Measurements from ENCODE around the gene TMEM132C.

Gene TMEM132C

DNA sequence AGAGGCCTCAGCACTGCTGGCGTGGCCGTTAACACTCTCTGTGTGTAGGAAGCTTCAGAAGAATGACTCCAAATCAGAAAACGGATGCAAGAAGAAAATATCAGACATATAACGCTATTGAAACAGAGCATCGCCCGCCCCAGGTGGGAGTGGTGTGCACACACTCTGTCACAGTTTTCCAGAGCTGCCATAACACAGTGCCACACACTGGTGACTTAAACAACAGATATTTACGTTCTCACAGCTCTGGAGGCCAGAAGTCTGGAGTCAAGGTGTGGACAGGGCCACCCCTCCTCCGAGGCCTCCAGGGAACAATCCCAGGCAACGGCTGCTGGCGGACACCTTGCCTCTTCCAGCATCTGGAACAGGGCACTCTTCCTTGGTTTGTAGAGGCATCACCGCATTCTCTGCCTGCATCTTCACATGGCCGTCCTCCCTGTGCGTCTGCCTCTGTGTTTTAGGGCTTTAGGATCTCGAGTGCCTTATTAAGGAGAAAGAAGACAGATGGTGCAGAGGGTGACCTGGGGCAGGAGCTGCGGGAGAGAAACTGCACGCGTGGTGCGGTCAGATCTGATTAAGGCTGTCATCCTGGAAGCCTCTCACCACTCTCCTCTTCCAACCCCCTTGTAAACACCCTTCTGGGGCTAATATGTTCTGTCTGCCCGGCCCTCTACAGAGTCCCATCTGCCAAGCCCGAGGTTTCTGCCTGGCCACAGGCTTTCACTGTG, 415.7 kb downstream of the TMEM132C start:
- no peaks in the 10 kb centered on the region for H3K9me3 ChIP-seq (ENCODE audit: control insufficient read depth, insufficient read depth, low read depth, low read length)
- no peaks in the 10 kb centered on the region for H3K4me1 ChIP-seq (ENCODE audit: control insufficient read depth, insufficient read depth, low read length)
- TF ChIP-seq ZNF426 (tag by site-specific recombination; IDR thresholded peaks at IDR 0.05) = no peak
- TF ChIP-seq ZNF138 (tag by site-specific recombination; IDR thresholded peaks at IDR 0.05; ENCODE audit: borderline replicate concordance) = no peak
- TF ChIP-seq ZSCAN23 (tag by site-specific recombination; IDR thresholded peaks at IDR 0.05) = no peak
- TF ChIP-seq ZNF792 (tag by site-specific recombination; IDR thresholded peaks at IDR 0.05) = no peak
- TF ChIP-seq, protein P1, sequence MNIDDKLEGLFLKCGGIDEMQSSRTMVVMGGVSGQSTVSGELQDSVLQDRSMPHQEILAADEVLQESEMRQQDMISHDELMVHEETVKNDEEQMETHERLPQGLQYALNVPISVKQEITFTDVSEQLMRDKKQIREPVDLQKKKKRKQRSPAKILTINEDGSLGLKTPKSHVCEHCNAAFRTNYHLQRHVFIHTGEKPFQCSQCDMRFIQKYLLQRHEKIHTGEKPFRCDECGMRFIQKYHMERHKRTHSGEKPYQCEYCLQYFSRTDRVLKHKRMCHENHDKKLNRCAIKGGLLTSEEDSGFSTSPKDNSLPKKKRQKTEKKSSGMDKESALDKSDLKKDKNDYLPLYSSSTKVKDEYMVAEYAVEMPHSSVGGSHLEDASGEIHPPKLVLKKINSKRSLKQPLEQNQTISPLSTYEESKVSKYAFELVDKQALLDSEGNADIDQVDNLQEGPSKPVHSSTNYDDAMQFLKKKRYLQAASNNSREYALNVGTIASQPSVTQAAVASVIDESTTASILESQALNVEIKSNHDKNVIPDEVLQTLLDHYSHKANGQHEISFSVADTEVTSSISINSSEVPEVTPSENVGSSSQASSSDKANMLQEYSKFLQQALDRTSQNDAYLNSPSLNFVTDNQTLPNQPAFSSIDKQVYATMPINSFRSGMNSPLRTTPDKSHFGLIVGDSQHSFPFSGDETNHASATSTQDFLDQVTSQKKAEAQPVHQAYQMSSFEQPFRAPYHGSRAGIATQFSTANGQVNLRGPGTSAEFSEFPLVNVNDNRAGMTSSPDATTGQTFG (tag by site-specific recombination; IDR thresholded peaks at IDR 0.05; ENCODE audit: borderline replicate concordance) = no peak
- TF ChIP-seq ZNF548 (tag by site-specific recombination; IDR thresholded peaks at IDR 0.05) = no peak
- TF ChIP-seq ZNF239 (tag by site-specific recombination; IDR thresholded peaks at IDR 0.05) = no peak
- TF ChIP-seq, protein P2, sequence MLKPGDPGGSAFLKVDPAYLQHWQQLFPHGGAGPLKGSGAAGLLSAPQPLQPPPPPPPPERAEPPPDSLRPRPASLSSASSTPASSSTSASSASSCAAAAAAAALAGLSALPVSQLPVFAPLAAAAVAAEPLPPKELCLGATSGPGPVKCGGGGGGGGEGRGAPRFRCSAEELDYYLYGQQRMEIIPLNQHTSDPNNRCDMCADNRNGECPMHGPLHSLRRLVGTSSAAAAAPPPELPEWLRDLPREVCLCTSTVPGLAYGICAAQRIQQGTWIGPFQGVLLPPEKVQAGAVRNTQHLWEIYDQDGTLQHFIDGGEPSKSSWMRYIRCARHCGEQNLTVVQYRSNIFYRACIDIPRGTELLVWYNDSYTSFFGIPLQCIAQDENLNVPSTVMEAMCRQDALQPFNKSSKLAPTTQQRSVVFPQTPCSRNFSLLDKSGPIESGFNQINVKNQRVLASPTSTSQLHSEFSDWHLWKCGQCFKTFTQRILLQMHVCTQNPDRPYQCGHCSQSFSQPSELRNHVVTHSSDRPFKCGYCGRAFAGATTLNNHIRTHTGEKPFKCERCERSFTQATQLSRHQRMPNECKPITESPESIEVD (tag by site-specific recombination; IDR thresholded peaks at IDR 0.05) = no peak
- no peak for TF ChIP-seq ZNF248 (tag by site-specific recombination; IDR thresholded peaks at IDR 0.05)
- TF ChIP-seq, protein P3, sequence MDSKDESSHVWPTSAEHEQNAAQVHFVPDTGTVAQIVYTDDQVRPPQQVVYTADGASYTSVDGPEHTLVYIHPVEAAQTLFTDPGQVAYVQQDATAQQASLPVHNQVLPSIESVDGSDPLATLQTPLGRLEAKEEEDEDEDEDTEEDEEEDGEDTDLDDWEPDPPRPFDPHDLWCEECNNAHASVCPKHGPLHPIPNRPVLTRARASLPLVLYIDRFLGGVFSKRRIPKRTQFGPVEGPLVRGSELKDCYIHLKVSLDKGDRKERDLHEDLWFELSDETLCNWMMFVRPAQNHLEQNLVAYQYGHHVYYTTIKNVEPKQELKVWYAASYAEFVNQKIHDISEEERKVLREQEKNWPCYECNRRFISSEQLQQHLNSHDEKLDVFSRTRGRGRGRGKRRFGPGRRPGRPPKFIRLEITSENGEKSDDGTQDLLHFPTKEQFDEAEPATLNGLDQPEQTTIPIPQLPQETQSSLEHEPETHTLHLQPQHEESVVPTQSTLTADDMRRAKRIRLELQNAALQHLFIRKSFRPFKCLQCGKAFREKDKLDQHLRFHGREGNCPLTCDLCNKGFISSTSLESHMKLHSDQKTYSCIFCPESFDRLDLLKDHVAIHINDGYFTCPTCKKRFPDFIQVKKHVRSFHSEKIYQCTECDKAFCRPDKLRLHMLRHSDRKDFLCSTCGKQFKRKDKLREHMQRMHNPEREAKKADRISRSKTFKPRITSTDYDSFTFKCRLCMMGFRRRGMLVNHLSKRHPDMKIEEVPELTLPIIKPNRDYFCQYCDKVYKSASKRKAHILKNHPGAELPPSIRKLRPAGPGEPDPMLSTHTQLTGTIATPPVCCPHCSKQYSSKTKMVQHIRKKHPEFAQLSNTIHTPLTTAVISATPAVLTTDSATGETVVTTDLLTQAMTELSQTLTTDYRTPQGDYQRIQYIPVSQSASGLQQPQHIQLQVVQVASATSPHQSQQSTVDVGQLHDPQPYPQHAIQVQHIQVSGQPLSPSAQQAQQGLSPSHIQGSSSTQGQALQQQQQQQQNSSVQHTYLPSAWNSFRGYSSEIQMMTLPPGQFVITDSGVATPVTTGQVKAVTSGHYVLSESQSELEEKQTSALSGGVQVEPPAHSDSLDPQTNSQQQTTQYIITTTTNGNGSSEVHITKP (tag by site-specific recombination; IDR thresholded peaks at IDR 0.05) = no peak
- TF ChIP-seq GLI2 (tag by site-specific recombination; IDR thresholded peaks at IDR 0.05; ENCODE audit: borderline replicate concordance, low read depth) = no peak
- TF ChIP-seq, protein P4, sequence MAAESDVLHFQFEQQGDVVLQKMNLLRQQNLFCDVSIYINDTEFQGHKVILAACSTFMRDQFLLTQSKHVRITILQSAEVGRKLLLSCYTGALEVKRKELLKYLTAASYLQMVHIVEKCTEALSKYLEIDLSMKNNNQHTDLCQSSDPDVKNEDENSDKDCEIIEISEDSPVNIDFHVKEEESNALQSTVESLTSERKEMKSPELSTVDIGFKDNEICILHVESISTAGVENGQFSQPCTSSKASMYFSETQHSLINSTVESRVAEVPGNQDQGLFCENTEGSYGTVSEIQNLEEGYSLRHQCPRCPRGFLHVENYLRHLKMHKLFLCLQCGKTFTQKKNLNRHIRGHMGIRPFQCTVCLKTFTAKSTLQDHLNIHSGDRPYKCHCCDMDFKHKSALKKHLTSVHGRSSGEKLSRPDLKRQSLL (tag by site-specific recombination; IDR thresholded peaks at IDR 0.05) = no peak
- no peak for TF ChIP-seq ZNF2 (tag by site-specific recombination; IDR thresholded peaks at IDR 0.05)
- TF ChIP-seq ZNF184 (tag by site-specific recombination; IDR thresholded peaks at IDR 0.05) = no peak
- no peak for TF ChIP-seq YY2 (tag by site-specific recombination; IDR thresholded peaks at IDR 0.05)
- TF ChIP-seq ZNF16 (tag by site-specific recombination; IDR thresholded peaks at IDR 0.05; ENCODE audit: low read depth) = no peak
- POLR2A ChIA-PET = no interaction called here
- H3K36me3 ChIP-seq (ENCODE audit: control insufficient read depth in 2 of 2, insufficient read depth in 1 of 2, low read length in 2 of 2) = no peaks in the 10 kb centered on the region
- H3K27ac ChIP-seq (ENCODE audit: extremely low read depth, low read depth, low read length) = no peak overlapping the region
- no peak overlapping the region for H3K4me3 ChIP-seq (ENCODE audit: low read depth, low read length)
- CTCF ChIA-PET = interaction anchor here (0.8 kb wide), 1 partner anchor 38 kb away, joined by 3 read pairs; no protein-coding TSS in a partner anchor

All from HEK293 (cell line).